Lower lobe of right lung (tissue), 2 donors: ENCODE data around the gene MAST3. TPM values are rescaled to one million over a fixed set of nuclear protein-coding genes. Genes with fewer than 3 reads are reported as not detected.

Source experiments
- ATAC-seq, 2 donors: fragments of 200-7000 bp; cut with Tn5 transposase; one replicate each; pipeline ENCODE4 v1.9.1; 2020 to 2022; ENCODE audit warnings: mild to moderate bottlenecking in 2 of 2, moderate library complexity in 2 of 2
- DNase-seq: peaks from one replicate; pipeline ENCODE4 v3.0.0-alpha.2; 2020
- H3K27ac ChIP-seq: fragments of 200-600 bp; one replicate; pipeline ENCODE4 v1.8.0; 2022
- H3K27me3 ChIP-seq: fragments of 200-600 bp; one replicate; pipeline ENCODE4 v1.8.0; 2022; ENCODE audit warnings: low read depth
- H3K36me3 ChIP-seq: fragments of 200-600 bp; one replicate; pipeline ENCODE4 v1.8.0; 2022; ENCODE audit warnings: mild to moderate bottlenecking
- H3K4me1 ChIP-seq: fragments of 200-600 bp; one replicate; pipeline ENCODE4 v1.8.0; 2022
- H3K4me3 ChIP-seq: fragments of 200-600 bp; one replicate; pipeline ENCODE4 v1.8.0; 2022; ENCODE audit warnings: mild to moderate bottlenecking
- H3K9me3 ChIP-seq: fragments of 200-600 bp; one replicate; pipeline ENCODE4 v1.8.0; 2022
- CTCF ChIP-seq: fragments of 200-600 bp; IDR thresholded peaks from one replicate; pipeline ENCODE4 v1.8.0; 2022; ENCODE audit warnings: antibody characterized with exemption, mild to moderate bottlenecking
- intact Hi-C: fragments of 100-400 bp; cut with DNase I; formaldehyde crosslinking; loops from one replicate; pipeline ENCODE4 v1.11.0; 2022
- total RNA-seq: library from RNA; stranded (reverse); fragmentation: NEBNext Ultra II Directional; extraction: Animal tissue kit (Norgen Biotek cat#: 25700); gene quantifications from one replicate; pipeline ENCODE4 v1.2.1, GENCODE V29; 2021
- donor health status: DM: no; HTN: yes; CAD: no; lungs with severe emphysema.

MAST3 gene
- total RNA-seq, 1 donor from 2014 or later: 29.2 TPM

GRCh38 chr19:18194181-18194530, 96.6 kb downstream of the MAST3 start:
- DNase-seq (no peak), ATAC-seq (no peak)
- TF ChIP-seq CTCF: no peak
- Histone ChIP-seq H3K9me3 (no peaks in the 10 kb centered on the region), H3K27ac (peak overlapping the region; percentile 49), H3K36me3 (peaks cover 29% of the 10 kb centered on the region), H3K4me1 (peaks cover 17% of the 10 kb centered on the region), H3K4me3 (peak overlapping the region; percentile 76), H3K27me3 (no peaks in the 10 kb centered on the region)
- intact Hi-C loops: no loop called here

DNA sequence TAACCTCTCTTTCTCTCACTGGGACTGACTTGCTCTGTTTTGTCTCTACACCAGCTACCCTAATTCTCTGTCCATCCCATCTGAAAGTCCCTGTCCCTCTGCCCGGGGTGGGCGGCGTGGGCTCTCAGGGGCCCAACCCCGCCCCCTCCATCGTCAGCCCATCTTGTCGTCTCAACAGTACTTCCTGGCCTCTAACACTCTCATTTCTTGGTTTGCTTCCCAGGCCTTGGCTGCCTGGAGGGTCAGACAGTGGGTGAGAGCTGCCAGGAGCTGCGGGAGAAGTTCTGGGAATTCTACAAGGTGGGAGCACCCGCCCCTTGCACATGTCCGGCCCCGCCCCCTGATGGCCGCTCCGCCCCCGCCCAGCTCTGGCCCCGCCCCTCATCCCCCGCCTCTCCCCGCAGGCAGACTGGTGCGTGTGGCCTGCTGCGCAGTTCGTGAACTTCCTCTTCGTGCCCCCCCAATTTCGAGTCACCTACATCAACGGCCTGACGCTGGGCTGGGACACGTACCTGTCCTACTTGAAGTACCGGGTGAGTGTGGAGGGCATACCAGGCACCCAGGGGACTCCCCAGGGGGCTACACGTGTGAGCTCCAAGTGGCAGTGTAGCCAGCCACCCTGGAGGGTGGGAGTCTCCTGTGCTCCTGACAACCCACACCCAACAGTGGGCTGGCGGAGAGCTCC, 97.1 kb downstream of the MAST3 start:
- TF ChIP-seq CTCF: no peak
- ATAC-seq (no peak), DNase-seq (no peak)
- peak overlapping the region; percentile 76 for H3K4me3 ChIP-seq
- H3K27ac ChIP-seq: peak overlapping the region; percentile 49
- H3K36me3 ChIP-seq: peaks cover 35% of the 10 kb centered on the region
- H3K9me3 ChIP-seq: no peaks in the 10 kb centered on the region
- no peaks in the 10 kb centered on the region for H3K27me3 ChIP-seq
- intact Hi-C loops: no loop called here
- H3K4me1 ChIP-seq: peaks cover 17% of the 10 kb centered on the region

DNA sequence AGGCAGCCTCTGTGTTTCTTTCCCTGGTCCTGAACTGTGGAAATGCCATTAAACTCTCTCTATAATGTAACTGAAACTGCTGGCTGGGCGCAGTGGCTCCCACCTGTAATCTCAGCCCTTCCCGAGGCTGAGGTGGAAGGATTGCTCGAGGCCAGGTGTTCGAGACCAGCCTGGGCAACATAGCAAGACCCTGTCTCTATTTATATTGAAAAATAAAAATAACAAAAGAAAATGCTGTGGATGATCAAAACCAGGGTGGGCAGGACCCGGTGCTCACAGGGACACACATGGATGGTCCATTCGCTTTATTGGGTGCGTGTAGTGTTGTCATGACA, 98.9 kb downstream of the MAST3 start:
- H3K4me1 ChIP-seq: peaks cover 16% of the 10 kb centered on the region
- peaks cover 43% of the 10 kb centered on the region for H3K36me3 ChIP-seq
- no peak for DNase-seq
- H3K4me3 ChIP-seq: no peak overlapping the region
- H3K9me3 ChIP-seq: no peaks in the 10 kb centered on the region
- no peak overlapping the region for H3K27ac ChIP-seq
- ATAC-seq: no peak
- H3K27me3 ChIP-seq: no peaks in the 10 kb centered on the region
- no peak for TF ChIP-seq CTCF
- intact Hi-C loops: no loop called here

DNA sequence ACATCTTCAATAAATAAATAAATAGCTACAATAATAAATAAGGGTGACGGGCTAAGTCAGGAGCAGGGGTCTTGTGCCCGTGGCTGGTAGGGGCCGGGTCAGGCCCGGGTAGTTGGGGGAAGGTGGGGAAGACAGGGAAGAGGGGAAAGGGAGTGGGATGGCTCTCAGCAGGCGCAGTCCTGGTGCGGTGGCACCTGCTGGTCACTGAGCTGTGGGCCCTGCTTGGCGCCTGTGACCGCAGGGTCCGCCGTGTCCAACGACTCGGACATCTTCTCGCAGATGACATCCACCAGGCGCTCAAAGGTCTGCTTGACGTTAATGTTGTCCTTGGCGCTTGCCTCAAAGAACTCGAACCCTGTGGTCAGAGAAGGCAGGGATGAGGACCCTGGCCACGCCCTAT, 99.7 kb downstream of the MAST3 start:
- Histone ChIP-seq H3K9me3 (no peaks in the 10 kb centered on the region), H3K4me1 (peaks cover 15% of the 10 kb centered on the region), H3K27ac (no peak overlapping the region), H3K27me3 (no peaks in the 10 kb centered on the region), H3K4me3 (no peak overlapping the region), H3K36me3 (peaks cover 43% of the 10 kb centered on the region)
- DNase-seq: no peak
- intact Hi-C loops: no loop called here
- no peak for ATAC-seq
- no peak for TF ChIP-seq CTCF

DNA sequence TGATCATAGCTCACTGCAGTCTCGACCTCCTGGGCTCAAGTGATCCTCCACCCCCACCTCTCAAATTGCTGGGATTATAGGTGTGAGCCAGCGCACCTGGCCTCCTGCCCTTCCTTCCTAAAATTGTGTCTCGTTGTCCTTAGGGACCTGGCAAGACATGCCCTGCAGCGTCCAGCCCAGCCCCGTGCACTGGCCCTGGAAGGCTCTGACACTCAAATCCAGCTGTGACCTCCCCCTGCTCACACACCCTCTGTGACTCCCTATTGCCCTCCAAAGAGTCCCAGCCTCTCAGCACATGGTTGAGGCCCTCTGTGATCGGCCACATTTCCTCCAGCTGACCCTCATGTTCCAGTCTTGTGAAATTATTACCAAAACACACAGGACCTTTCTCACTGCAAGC, 100.4 kb downstream of the MAST3 start:
- Histone ChIP-seq H3K4me1 (peaks cover 21% of the 10 kb centered on the region), H3K27me3 (no peaks in the 10 kb centered on the region), H3K4me3 (no peak overlapping the region), H3K27ac (no peak overlapping the region), H3K36me3 (peaks cover 43% of the 10 kb centered on the region), H3K9me3 (no peaks in the 10 kb centered on the region)
- DNase-seq (no peak), ATAC-seq (no peak)
- intact Hi-C loops: no loop called here
- no peak for TF ChIP-seq CTCF
